Calu3 (cell line): ENCODE results near the gene MSI2. TPM values are rescaled to one million over a fixed set of nuclear protein-coding genes. Genes with fewer than 3 reads are reported as not detected.

ENCODE experiments used
- BruUV-seq: library from RNA; stranded (reverse); fragments of 400-500 nt; replicated peaks from 2 replicates; lab custom pipeline; 2021; lab: Mats Ljungman, UMichigan
- CTCF ChIA-PET: fragments of 300-600 bp; sonication (Branson Sonifier 250); formaldehyde crosslinking; loops from one replicate; lab custom pipeline; 2022; ENCODE audit warnings: antibody characterized with exemption; lab: Charles Lee
- DNase-seq: peaks from one replicate; pipeline ENCODE4 v3.0.0; 2022
- H3K27ac Mint-ChIP-seq: one replicate; pipeline ENCODE4 v1.8.0; 2022; ENCODE audit warnings: mixed read lengths; ENCODE audit not compliant: unreplicated experiment
- H3K27me3 Mint-ChIP-seq: one replicate; pipeline ENCODE4 v1.8.0; 2022; ENCODE audit warnings: mixed read lengths; ENCODE audit not compliant: unreplicated experiment
- H3K36me3 Mint-ChIP-seq: one replicate; pipeline ENCODE4 v1.8.0; 2022; ENCODE audit warnings: mild to moderate bottlenecking, moderate library complexity, mixed read lengths; ENCODE audit not compliant: insufficient read depth, unreplicated experiment
- H3K4me1 Mint-ChIP-seq: one replicate; pipeline ENCODE4 v1.8.0; 2022; ENCODE audit warnings: mild to moderate bottlenecking, low read depth, mixed read lengths; ENCODE audit not compliant: unreplicated experiment
- H3K4me3 Mint-ChIP-seq: one replicate; pipeline ENCODE4 v1.8.0; 2022; ENCODE audit warnings: mild to moderate bottlenecking, low read depth, moderate library complexity, mixed read lengths; ENCODE audit not compliant: unreplicated experiment
- H3K9me3 Mint-ChIP-seq: one replicate; pipeline ENCODE4 v1.8.0; 2022; ENCODE audit warnings: low read depth, mixed read lengths; ENCODE audit not compliant: unreplicated experiment
- CTCF ChIP-seq: fragments of 200-600 bp; IDR thresholded peaks from one replicate; pipeline ENCODE4 v1.8.0; 2022; ENCODE audit warnings: antibody characterized with exemption; ENCODE audit not compliant: unreplicated experiment
- intact Hi-C: fragments of 100-400 bp; cut with micrococcal nuclease; formaldehyde crosslinking; loops from one replicate; pipeline ENCODE4 v1.10.0; 2022; ENCODE audit not compliant: unreplicated experiment
- total RNA-seq: library from RNA; stranded (reverse); gene quantifications from 2 replicates; pipeline ENCODE4 v1.2.3, GENCODE V29; 2022

MSI2 gene
- total RNA-seq, 1 experiment from 2014 or later = 66.4 TPM

GRCh38 chr17:57504208-57504607 lies 247.9 kb downstream of the MSI2 start:
- CTCF ChIA-PET = no interaction called here
- TF ChIP-seq CTCF = no peak
- no peaks in the 10 kb centered on the region for H3K4me1 Mint-ChIP-seq
- no peaks in the 10 kb centered on the region for H3K36me3 Mint-ChIP-seq
- H3K27me3 Mint-ChIP-seq = no peaks in the 10 kb centered on the region
- H3K9me3 Mint-ChIP-seq = no peaks in the 10 kb centered on the region
- H3K4me3 Mint-ChIP-seq = no peak overlapping the region
- H3K27ac Mint-ChIP-seq = no peak overlapping the region
- intact Hi-C loops = no loop called here
- no TSS peak for BruUV-seq
- no peak for DNase-seq

- no peaks in the 10 kb centered on the region for H3K9me3 Mint-ChIP-seq
- no peak for TF ChIP-seq CTCF
- H3K27ac Mint-ChIP-seq = no peak overlapping the region
- BruUV-seq = no TSS peak
- H3K4me3 Mint-ChIP-seq = no peak overlapping the region
- CTCF ChIA-PET = no interaction called here
- intact Hi-C loops = no loop called here
- no peaks in the 10 kb centered on the region for H3K4me1 Mint-ChIP-seq
- no peaks in the 10 kb centered on the region for H3K27me3 Mint-ChIP-seq
- DNase-seq = no peak
- no peaks in the 10 kb centered on the region for H3K36me3 Mint-ChIP-seq
Observed at GRCh38 chr17:57505841-57506773, 249.8 kb downstream of the MSI2 start.

GRCh38 chr17:57506774-57507127 lies 250.4 kb downstream of the MSI2 start:
- BruUV-seq = no TSS peak
- TF ChIP-seq CTCF = no peak
- no peaks in the 10 kb centered on the region for H3K4me1 Mint-ChIP-seq
- no peak overlapping the region for H3K27ac Mint-ChIP-seq
- H3K9me3 Mint-ChIP-seq = no peaks in the 10 kb centered on the region
- intact Hi-C loops = no loop called here
- H3K4me3 Mint-ChIP-seq = no peak overlapping the region
- no peaks in the 10 kb centered on the region for H3K27me3 Mint-ChIP-seq
- no peaks in the 10 kb centered on the region for H3K36me3 Mint-ChIP-seq
- no peak for DNase-seq
- CTCF ChIA-PET = no interaction called here

GRCh38 chr17:57507828-57508227 lies 251.5 kb downstream of the MSI2 start:
- Mint-ChIP-seq H3K27me3 (no peaks in the 10 kb centered on the region), H3K9me3 (no peaks in the 10 kb centered on the region), H3K36me3 (no peaks in the 10 kb centered on the region), H3K4me3 (no peak overlapping the region), H3K4me1 (no peaks in the 10 kb centered on the region), H3K27ac (no peak overlapping the region)
- no peak for DNase-seq
- BruUV-seq = no TSS peak
- TF ChIP-seq CTCF = no peak
- intact Hi-C loops = no loop called here
- CTCF ChIA-PET = no interaction called here
